Posterior cingulate gyrus (tissue), 11 donors: ENCODE data around the gene CENPQ.

Experiments used
- DNase-seq, 10 donors: peaks; one replicate each; pipeline versions ENCODE4 v3.0.0 to v3.0.0-alpha.2; 2020 to 2021; ENCODE audit warnings: mixed read lengths in 3 of 10
- intact Hi-C: fragments of 100-400 bp; cut with DNase I; formaldehyde crosslinking; loops from one replicate; pipeline ENCODE4 v1.15.1; 2023

Gene CENPQ

GRCh38 chr6:49499623-49500022 is 36.5 kb downstream of the CENPQ start, which contains the start of gene GLYATL3:
GLYATL3 (plus strand) TSS chr6:49499923; CDS start chr6:49511991, 12,068 bp downstream.
- intact Hi-C loops, result no loop called here
- no peak for DNase-seq

- intact Hi-C loops, result no loop called here
- DNase-seq, result no peak
Measured at GRCh38 chr6:49504666-49505065, 41.5 kb downstream of the CENPQ start.

- intact Hi-C loops, result no loop called here
- DNase-seq, result no peak
Measured at GRCh38 chr6:49506569-49507111, 43.5 kb downstream of the CENPQ start.

- DNase-seq, result no peak
- intact Hi-C loops, result no loop called here
Measured at GRCh38 chr6:49509342-49509741, 46.2 kb downstream of the CENPQ start.

GRCh38 chr6:49513153-49513989 is 50.2 kb downstream of the CENPQ start:
- intact Hi-C loops, result no loop called here
- no peak for DNase-seq

GRCh38 chr6:49514571-49515484 is 51.7 kb downstream of the CENPQ start:
- intact Hi-C loops, result no loop called here
- no peak for DNase-seq

GRCh38 chr6:49515485-49516146 is 52.4 kb downstream of the CENPQ start:
- DNase-seq, result no peak
- intact Hi-C loops, result no loop called here

GRCh38 chr6:49516147-49516505 is 53.0 kb downstream of the CENPQ start:
- intact Hi-C loops, result no loop called here
- DNase-seq, result no peak

GRCh38 chr6:49517919-49518318 is 54.7 kb downstream of the CENPQ start:
- no peak for DNase-seq

GRCh38 chr6:49519660-49520059 is 56.5 kb downstream of the CENPQ start:
- intact Hi-C loops, result no loop called here
- DNase-seq, result no peak

More at GRCh38 chr6:49517919-49518318, 54.7 kb downstream of the CENPQ start:
- intact Hi-C loops, result no loop called here

- intact Hi-C loops, result no loop called here
- DNase-seq, result no peak
Measured at GRCh38 chr6:49522710-49523593, 59.8 kb downstream of the CENPQ start.

- no peak for DNase-seq
- intact Hi-C loops, result no loop called here
Measured at GRCh38 chr6:49523901-49524300, 60.7 kb downstream of the CENPQ start.

GRCh38 chr6:49524541-49524940 is 61.4 kb downstream of the CENPQ start:
- intact Hi-C loops, result no loop called here
- no peak for DNase-seq

- intact Hi-C loops, result no loop called here
- DNase-seq, result no peak
Measured at GRCh38 chr6:49526598-49526997, 63.4 kb downstream of the CENPQ start.

- DNase-seq, result no peak
- intact Hi-C loops, result no loop called here
Measured at GRCh38 chr6:49527320-49527719, 64.2 kb downstream of the CENPQ start.

- no peak for DNase-seq
- intact Hi-C loops, result no loop called here
Measured at GRCh38 chr6:49528571-49528970, 65.4 kb downstream of the CENPQ start.

- no peak for DNase-seq
- intact Hi-C loops, result no loop called here
Measured at GRCh38 chr6:49530141-49530776, 67.1 kb downstream of the CENPQ start.

- intact Hi-C loops, result loop anchor here (1.0 to 2.0 kb wide), 2 partner anchors 75 to 317 kb away; no protein-coding TSS in a partner anchor
- no peak for DNase-seq
Measured at GRCh38 chr6:49531774-49532569, 68.8 kb downstream of the CENPQ start.
